ENCODE data around the gene POLE2.
"Not testable (repeated sequence)": the region's sequence is repeated elsewhere in the genome, so short reads cannot be mapped to it uniquely, and the experiment has no call there.

Gene POLE2

DNA sequence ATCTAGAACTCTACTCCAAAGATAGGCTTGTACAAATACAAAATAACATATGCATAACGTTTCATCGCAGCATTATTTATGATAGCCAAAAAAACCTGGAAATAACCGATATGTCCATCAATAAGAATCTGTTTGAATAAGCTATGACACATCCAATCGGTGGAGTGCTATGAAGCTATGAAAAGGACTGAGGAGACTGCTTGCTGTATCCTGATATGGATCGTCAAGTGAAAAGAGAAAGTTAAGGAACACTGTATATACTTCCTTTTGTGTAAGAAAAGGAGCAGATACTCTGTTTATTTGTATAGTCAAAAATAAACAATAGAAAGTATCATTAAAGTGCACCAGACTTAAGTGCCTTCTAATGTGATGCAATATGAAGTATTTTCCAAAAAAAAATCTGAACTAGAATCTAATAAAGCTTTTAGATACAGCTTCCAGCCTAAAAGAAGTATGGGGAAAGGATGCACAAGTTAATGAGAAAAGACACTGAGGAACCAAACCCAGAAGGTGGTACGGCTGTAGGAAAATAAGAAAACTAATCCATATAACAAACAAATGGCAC, 4.3 kb upstream of the POLE2 start:
- no peaks in the 10 kb centered on the region for H3K27me3 Mint-ChIP-seq (ENCODE audit: low read depth)
- no peaks in the 10 kb centered on the region for H3K9me3 Mint-ChIP-seq
- H3K36me3 Mint-ChIP-seq (ENCODE audit: low read depth), result peaks cover 2% of the 10 kb centered on the region
- peaks cover 31% of the 10 kb centered on the region for H3K4me1 Mint-ChIP-seq (ENCODE audit: low read depth)
- DNase-seq (ENCODE audit: low spot score), result no peak
- peak overlapping the region; percentile 80 for H3K27ac Mint-ChIP-seq
- peak overlapping the region; percentile 78 for H3K4me3 Mint-ChIP-seq

- Mint-ChIP-seq H3K9me3 (no peaks in the 10 kb centered on the region), H3K27me3 (ENCODE audit: low read depth) (no peaks in the 10 kb centered on the region), H3K36me3 (ENCODE audit: low read depth) (peaks cover 10% of the 10 kb centered on the region), H3K27ac (no peak overlapping the region), H3K4me1 (ENCODE audit: low read depth) (peaks cover 40% of the 10 kb centered on the region), H3K4me3 (no peak overlapping the region)
- DNase-seq (ENCODE audit: low spot score), result no peak
Measured at GRCh38 chr14:49691031-49691430, 3.0 kb upstream of the POLE2 start.

DNA sequence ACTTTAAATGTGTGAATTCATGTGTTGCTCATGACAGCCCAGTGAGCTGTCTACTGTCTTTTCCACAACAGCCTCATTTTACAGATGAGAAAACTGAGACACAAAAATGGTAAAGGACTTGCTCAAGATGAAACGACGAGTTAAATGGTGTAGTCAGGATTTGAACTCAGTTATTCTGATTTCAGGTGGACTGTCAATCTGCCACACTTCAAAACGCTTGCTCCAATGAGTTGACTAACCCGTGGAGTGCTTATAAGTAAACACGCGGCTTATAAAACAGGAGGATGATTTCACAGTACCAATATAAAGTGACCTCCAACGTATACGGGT, 652 bp upstream of the POLE2 start:
- H3K4me1 Mint-ChIP-seq (ENCODE audit: low read depth), result peaks cover 47% of the 10 kb centered on the region
- H3K9me3 Mint-ChIP-seq, result no peaks in the 10 kb centered on the region
- peak overlapping the region; percentile 88 for H3K27ac Mint-ChIP-seq
- no peak for DNase-seq (ENCODE audit: low spot score)
- H3K36me3 Mint-ChIP-seq (ENCODE audit: low read depth), result peaks cover 15% of the 10 kb centered on the region
- no peaks in the 10 kb centered on the region for H3K27me3 Mint-ChIP-seq (ENCODE audit: low read depth)
- peak overlapping the region; percentile 91 for H3K4me3 Mint-ChIP-seq

GRCh38 chr14:49686425-49686824, 1.6 kb downstream of the POLE2 start:
- Mint-ChIP-seq H3K27me3 (ENCODE audit: low read depth) (no peaks in the 10 kb centered on the region), H3K9me3 (no peaks in the 10 kb centered on the region), H3K27ac (no peak overlapping the region), H3K4me1 (ENCODE audit: low read depth) (peaks cover 37% of the 10 kb centered on the region), H3K4me3 (peak overlapping the region; percentile 91), H3K36me3 (ENCODE audit: low read depth) (peaks cover 27% of the 10 kb centered on the region)
- no peak for DNase-seq (ENCODE audit: low spot score)

GRCh38 chr14:49679271-49679670, 8.7 kb downstream of the POLE2 start:
- H3K36me3 Mint-ChIP-seq (ENCODE audit: low read depth), result peaks cover 48% of the 10 kb centered on the region
- peaks cover 16% of the 10 kb centered on the region for H3K4me1 Mint-ChIP-seq (ENCODE audit: low read depth)
- no peaks in the 10 kb centered on the region for H3K27me3 Mint-ChIP-seq (ENCODE audit: low read depth)
- peak overlapping the region; percentile 35 for H3K27ac Mint-ChIP-seq
- no peak for DNase-seq (ENCODE audit: low spot score)
- H3K4me3 Mint-ChIP-seq, result no peak overlapping the region
- no peaks in the 10 kb centered on the region for H3K9me3 Mint-ChIP-seq

DNA sequence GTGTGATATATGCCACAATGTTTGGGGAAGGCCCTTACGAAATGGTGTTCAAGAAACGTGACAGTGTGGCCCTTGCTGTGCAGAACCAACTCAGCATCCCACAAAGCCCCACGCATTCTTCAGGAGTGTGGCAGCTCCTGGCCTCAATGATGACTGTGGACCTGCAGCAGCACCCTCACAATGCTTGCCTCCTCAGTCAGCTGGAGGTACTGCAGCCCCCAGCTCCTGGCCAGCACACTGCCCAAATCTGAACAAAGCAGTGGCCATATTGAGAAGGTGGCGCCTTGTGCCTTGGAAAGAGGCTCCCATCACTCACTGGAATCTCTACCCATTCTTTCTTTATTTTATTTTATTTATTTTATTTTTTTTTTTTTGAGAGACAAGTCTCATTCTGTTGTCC, 10.4 kb downstream of the POLE2 start:
- H3K4me3 Mint-ChIP-seq, result no peak overlapping the region
- no peak overlapping the region for H3K27ac Mint-ChIP-seq
- H3K36me3 Mint-ChIP-seq (ENCODE audit: low read depth), result peaks cover 55% of the 10 kb centered on the region
- H3K4me1 Mint-ChIP-seq (ENCODE audit: low read depth), result peaks cover 14% of the 10 kb centered on the region
- H3K27me3 Mint-ChIP-seq (ENCODE audit: low read depth), result no peaks in the 10 kb centered on the region
- no peaks in the 10 kb centered on the region for H3K9me3 Mint-ChIP-seq
- DNase-seq (ENCODE audit: low spot score), result no peak

DNA sequence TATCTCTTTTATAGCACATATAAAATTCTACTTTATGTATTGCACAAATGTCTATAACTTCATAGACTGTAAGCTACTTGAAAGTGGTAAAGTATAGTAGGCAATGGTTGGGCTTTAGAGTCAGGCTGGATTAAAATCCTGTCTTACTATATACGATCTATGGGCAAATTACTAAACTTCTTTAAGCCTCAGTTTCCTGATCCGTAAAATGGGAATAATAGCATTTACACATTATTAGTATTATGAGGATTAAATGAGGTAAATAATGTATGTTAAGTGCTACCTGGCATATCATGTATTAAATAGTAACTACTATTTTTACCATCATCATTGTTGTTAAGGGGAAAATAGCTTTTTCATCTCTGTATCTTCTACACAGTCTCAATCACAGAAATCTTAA, 14.4 kb downstream of the POLE2 start:
- DNase-seq (ENCODE audit: low spot score), result no peak
- Mint-ChIP-seq H3K27me3 (ENCODE audit: low read depth) (no peaks in the 10 kb centered on the region), H3K27ac (no peak overlapping the region)

DNA sequence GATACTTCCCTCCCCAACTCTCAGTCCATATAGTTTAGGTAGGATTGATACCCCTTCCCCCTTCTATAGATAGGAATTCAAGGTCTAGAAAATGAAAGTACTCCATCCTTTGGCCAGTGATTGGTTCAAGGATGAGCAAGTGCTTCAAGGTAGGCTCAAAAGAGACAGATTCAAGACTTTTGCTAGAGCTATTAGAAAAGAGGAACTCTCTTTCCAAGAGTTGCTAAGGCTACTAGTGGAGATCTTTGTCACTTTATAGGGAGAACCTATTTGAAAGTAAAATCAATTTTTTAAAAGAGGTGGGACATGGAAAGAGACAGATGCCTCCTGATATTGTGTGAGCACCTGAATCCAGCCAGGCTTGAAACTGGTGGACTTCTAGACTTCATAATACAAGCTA, 17.5 kb downstream of the POLE2 start:
- Mint-ChIP-seq H3K4me3 (no peak overlapping the region), H3K27me3 (ENCODE audit: low read depth) (no peaks in the 10 kb centered on the region), H3K4me1 (ENCODE audit: low read depth) (no peaks in the 10 kb centered on the region), H3K9me3 (no peaks in the 10 kb centered on the region), H3K36me3 (ENCODE audit: low read depth) (peaks cover 45% of the 10 kb centered on the region), H3K27ac (no peak overlapping the region)
- no peak for DNase-seq (ENCODE audit: low spot score)

More for the DNA sequence above, 14.4 kb downstream of the POLE2 start:
- H3K36me3 Mint-ChIP-seq (ENCODE audit: low read depth), result peaks cover 39% of the 10 kb centered on the region
- no peaks in the 10 kb centered on the region for H3K9me3 Mint-ChIP-seq
- H3K4me1 Mint-ChIP-seq (ENCODE audit: low read depth), result no peaks in the 10 kb centered on the region
- H3K4me3 Mint-ChIP-seq, result no peak overlapping the region

DNA sequence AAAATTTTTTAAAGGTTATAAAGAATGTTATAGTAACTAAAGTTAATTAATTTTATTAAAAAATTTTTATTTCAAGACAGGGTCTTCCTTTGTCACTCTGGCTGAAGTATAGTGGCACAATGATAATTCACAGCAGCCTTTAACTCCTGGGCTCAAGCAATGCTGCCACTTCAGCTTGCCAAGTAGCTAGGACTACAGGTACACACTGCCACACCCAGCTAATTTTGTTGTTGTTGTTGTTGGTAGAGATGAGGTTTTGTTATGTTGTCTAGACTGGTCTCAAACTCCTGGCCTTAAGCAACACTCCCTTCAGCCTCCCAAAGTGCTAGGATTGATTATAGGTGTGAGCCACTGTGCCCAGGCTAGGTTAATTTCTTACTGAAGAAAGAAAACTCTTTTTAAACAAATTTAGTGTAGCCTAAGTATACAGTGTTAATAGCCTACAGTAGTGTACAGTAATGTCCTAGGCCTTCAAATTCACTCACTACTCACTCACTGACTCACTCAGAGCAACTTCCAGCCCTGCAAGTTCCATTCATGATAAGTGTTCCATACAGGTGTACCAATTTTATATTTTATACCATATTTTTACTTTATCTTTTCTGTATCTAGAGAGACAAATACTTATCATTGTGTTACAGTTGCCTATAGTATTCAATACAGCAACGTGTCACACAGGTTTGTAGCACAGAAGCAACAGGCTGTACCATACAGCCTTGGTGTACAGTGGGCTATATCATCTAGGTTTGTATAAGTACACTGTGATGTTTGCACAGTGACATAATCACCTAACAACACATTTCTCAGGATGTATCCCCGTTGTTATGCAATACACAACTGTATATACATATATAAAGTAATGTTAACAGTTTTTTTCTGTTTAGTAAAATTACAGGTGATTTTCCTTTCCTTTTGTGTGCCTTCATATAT, 28.2 kb downstream of the POLE2 start:
- Mint-ChIP-seq H3K9me3 (no peaks in the 10 kb centered on the region), H3K36me3 (ENCODE audit: low read depth) (peaks cover 22% of the 10 kb centered on the region), H3K4me1 (ENCODE audit: low read depth) (no peaks in the 10 kb centered on the region), H3K27ac (no peak overlapping the region), H3K4me3 (no peak overlapping the region), H3K27me3 (ENCODE audit: low read depth) (no peaks in the 10 kb centered on the region)
- no peak for DNase-seq (ENCODE audit: low spot score)

DNA sequence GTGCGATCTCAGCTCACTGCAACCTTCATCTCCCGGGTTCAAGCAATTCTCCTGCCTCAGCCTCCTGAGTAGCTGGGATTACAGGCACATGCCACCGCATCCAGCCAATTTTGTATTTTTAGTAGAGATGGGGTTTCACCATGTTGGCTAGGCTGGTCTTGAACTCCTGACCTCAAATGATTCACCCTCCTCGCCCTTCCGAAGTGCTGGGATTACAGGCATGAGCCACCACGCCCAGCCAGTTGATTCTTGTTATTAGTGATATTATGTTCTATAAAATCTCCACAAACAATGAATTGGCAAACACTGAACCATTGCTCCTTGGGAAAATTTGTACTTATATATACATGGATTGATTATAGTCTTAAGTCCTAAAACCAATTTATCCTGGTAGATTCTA, 30.5 kb downstream of the POLE2 start:
- H3K27me3 Mint-ChIP-seq (ENCODE audit: low read depth); H3K27ac Mint-ChIP-seq; DNase-seq (ENCODE audit: low spot score); H3K9me3 Mint-ChIP-seq; H3K4me1 Mint-ChIP-seq (ENCODE audit: low read depth); H3K4me3 Mint-ChIP-seq: not testable (repeated sequence)
- H3K36me3 Mint-ChIP-seq (ENCODE audit: low read depth), result peaks cover 20% of the 10 kb centered on the region

DNA sequence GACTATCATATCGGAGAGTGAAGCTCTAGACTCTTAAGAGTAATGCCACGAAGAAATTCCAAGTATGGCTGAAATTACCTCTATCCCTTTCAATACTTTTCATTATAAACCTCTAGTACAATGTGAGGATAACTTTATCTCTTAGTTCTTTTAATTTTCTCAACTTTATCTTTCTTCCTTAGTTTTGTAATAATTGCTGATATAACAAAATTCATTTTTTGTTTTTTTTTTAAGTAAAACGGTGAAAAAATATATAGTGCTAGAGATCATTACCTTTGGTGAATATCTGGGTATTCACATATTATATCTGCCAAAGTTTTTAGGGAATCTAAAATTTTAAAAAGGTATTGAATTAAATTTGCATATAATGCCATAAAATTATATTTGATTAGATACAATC, 33.5 kb downstream of the POLE2 start:
- Mint-ChIP-seq H3K27ac (no peak overlapping the region), H3K4me1 (ENCODE audit: low read depth) (no peaks in the 10 kb centered on the region), H3K9me3 (no peaks in the 10 kb centered on the region), H3K27me3 (ENCODE audit: low read depth) (no peaks in the 10 kb centered on the region), H3K36me3 (ENCODE audit: low read depth) (peaks cover 19% of the 10 kb centered on the region), H3K4me3 (no peak overlapping the region)
- no peak for DNase-seq (ENCODE audit: low spot score)

GRCh38 chr14:49653508-49653907, 34.5 kb downstream of the POLE2 start:
- Mint-ChIP-seq H3K9me3 (no peaks in the 10 kb centered on the region), H3K4me1 (ENCODE audit: low read depth) (no peaks in the 10 kb centered on the region), H3K27ac (no peak overlapping the region), H3K27me3 (ENCODE audit: low read depth) (no peaks in the 10 kb centered on the region), H3K36me3 (ENCODE audit: low read depth) (peaks cover 21% of the 10 kb centered on the region), H3K4me3 (no peak overlapping the region)
- no peak for DNase-seq (ENCODE audit: low spot score)

- no peaks in the 10 kb centered on the region for H3K27me3 Mint-ChIP-seq (ENCODE audit: low read depth)
- no peaks in the 10 kb centered on the region for H3K9me3 Mint-ChIP-seq
- H3K4me3 Mint-ChIP-seq, result no peak overlapping the region
- H3K4me1 Mint-ChIP-seq (ENCODE audit: low read depth), result peaks cover 24% of the 10 kb centered on the region
- DNase-seq (ENCODE audit: low spot score), result no peak
- peak overlapping the region; percentile 12 for H3K27ac Mint-ChIP-seq
- H3K36me3 Mint-ChIP-seq (ENCODE audit: low read depth), result peaks cover 35% of the 10 kb centered on the region
Measured at GRCh38 chr14:49642163-49642562, 45.9 kb downstream of the POLE2 start.

DNA sequence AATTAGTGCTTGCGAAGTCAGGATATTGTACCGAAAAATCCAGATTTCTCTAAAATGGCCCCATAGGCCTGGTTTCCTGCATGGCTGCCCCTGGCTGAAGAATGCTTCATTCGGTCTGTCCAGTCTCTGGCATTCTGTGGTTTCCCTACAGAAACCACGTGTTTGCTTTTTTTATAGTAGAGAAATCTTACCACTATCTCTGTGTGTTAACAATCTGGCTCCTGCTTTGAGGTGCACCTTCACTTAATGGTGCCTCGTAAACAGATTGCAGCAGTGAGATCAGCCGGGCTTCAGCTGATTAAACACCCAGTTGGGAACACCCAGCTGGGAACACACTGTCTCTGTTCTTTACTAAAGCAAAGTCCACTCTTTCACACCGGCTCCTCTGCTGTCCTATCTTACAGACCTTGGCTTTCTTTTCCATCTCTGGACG, 46.3 kb downstream of the POLE2 start:
- Mint-ChIP-seq H3K36me3 (ENCODE audit: low read depth) (peaks cover 34% of the 10 kb centered on the region), H3K9me3 (no peaks in the 10 kb centered on the region), H3K4me3 (no peak overlapping the region), H3K27ac (peak overlapping the region; percentile 12), H3K4me1 (ENCODE audit: low read depth) (peaks cover 27% of the 10 kb centered on the region), H3K27me3 (ENCODE audit: low read depth) (no peaks in the 10 kb centered on the region)
- no peak for DNase-seq (ENCODE audit: low spot score)

All from T-helper 2 cell treated with Interferon-gamma antibody and Interleukin-4, amounts not matched to agents 5 μg/mL and 100 μg/mL, for 36 hours (primary cell).